HFFc6 (cell line): ENCODE results near the gene ZNF268. TPM values are rescaled to one million over a fixed set of nuclear protein-coding genes. Genes with fewer than 3 reads are reported as not detected.
"Not testable (repeated sequence)": the region's sequence is repeated elsewhere in the genome, so short reads cannot be mapped to it uniquely, and the experiment has no call there.

Experiments
- DNase-seq: peaks from one replicate; pipeline ENCODE4 v3.0.0-alpha.2; 2018
- H3K27ac Mint-ChIP-seq: 2 replicates; pipeline ENCODE4 v1.8.0; 2020; ENCODE audit warnings: mild to moderate bottlenecking, mixed read lengths
- H3K27me3 Mint-ChIP-seq: 2 replicates; pipeline ENCODE4 v1.8.0; 2021; ENCODE audit warnings: mild to moderate bottlenecking, moderate library complexity, mixed read lengths; ENCODE audit not compliant: insufficient read depth
- H3K36me3 Mint-ChIP-seq: 2 replicates; pipeline ENCODE4 v1.8.0; 2021; ENCODE audit warnings: low read depth, mixed read lengths
- H3K4me1 Mint-ChIP-seq: 2 replicates; pipeline ENCODE4 v1.8.0; 2020; ENCODE audit warnings: low read depth, mixed read lengths
- H3K4me3 Mint-ChIP-seq: 2 replicates; pipeline ENCODE4 v1.8.0; 2020; ENCODE audit warnings: mild to moderate bottlenecking, moderate library complexity, mixed read lengths
- H3K9me3 Mint-ChIP-seq: 2 replicates; pipeline ENCODE4 v1.8.0; 2020; ENCODE audit warnings: mild to moderate bottlenecking, mixed read lengths
- total RNA-seq, 6 experiments: library from RNA; stranded (reverse); fragmentation: NEBNext Ultra II Directional; extraction: Animal tissue kit (Norgen Biotek cat#: 25700); gene quantifications; 2 replicates in 1 of 6; 3 replicates in 5 of 6; pipeline ENCODE4 v1.2.3, GENCODE V29; 2021
- TF ChIP-seq, protein P1 (sequence below): fragments of 200-600 bp; sonication (generic); IDR thresholded peaks from 2 replicates; pipeline ENCODE4 v1.5.0; 2021; ENCODE audit warnings: antibody characterized with exemption, mild to moderate bottlenecking

ZNF268 gene
- total RNA-seq, 6 experiments from 2014 or later, result 13.5 to 15.7 (median 14.0) TPM

DNA sequence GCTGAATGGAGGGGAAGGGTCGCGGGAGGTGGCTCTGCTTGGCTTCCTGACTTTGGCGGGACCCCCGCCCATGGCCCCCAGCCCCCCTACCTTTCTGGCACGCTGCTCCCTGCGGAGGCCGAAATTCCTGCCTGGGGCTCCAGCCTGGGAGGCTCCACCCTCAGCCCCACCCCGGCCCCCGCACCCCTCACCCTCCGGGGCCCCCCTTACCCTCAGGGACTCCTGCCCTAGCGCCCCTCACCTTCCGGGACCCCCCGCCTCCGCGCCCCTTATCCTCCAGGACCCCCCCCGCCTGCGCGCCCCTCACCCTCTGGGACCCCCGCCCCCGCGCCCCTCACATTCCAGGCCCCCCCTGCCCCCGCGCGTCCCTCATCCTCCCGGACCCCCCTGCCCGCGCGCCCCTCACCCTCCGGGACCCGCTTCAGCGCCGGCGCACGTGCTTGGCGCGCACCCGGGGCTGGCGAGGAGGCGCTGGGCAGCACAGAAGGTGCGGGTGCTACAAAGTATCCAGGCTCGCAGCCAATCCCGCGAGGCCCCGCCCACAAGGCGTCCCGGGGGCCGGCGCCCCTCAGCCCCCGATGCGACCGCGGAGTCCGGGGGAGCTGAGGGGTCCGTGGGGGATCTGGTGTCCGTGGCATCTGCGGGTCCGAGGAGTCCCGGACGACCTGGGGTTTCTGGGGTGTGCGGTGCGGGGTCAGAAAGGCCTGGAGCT is 54.3 kb downstream of the ZNF268 start, which contains the start of gene ANHX:
Gene ANHX, minus strand, starts transcription at position 477 of the 712 bp plus-strand sequence. CDS start 1,521 bp downstream, outside the sequence.
- TF ChIP-seq, protein P1, sequence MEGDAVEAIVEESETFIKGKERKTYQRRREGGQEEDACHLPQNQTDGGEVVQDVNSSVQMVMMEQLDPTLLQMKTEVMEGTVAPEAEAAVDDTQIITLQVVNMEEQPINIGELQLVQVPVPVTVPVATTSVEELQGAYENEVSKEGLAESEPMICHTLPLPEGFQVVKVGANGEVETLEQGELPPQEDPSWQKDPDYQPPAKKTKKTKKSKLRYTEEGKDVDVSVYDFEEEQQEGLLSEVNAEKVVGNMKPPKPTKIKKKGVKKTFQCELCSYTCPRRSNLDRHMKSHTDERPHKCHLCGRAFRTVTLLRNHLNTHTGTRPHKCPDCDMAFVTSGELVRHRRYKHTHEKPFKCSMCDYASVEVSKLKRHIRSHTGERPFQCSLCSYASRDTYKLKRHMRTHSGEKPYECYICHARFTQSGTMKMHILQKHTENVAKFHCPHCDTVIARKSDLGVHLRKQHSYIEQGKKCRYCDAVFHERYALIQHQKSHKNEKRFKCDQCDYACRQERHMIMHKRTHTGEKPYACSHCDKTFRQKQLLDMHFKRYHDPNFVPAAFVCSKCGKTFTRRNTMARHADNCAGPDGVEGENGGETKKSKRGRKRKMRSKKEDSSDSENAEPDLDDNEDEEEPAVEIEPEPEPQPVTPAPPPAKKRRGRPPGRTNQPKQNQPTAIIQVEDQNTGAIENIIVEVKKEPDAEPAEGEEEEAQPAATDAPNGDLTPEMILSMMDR, result no peak
- Mint-ChIP-seq H3K4me1 (no peaks in the 10 kb centered on the region), H3K9me3 (peaks cover 57% of the 10 kb centered on the region), H3K27me3 (no peaks in the 10 kb centered on the region; the same call in 1 of the 2 replicates), H3K27ac (no peak within 1 kb of the TSS), H3K36me3 (peaks cover 4% of the 10 kb centered on the region; the same call in 1 of the 2 replicates), H3K4me3 (no peak within 1 kb of the TSS)
- DNase-seq, result no peak

DNA sequence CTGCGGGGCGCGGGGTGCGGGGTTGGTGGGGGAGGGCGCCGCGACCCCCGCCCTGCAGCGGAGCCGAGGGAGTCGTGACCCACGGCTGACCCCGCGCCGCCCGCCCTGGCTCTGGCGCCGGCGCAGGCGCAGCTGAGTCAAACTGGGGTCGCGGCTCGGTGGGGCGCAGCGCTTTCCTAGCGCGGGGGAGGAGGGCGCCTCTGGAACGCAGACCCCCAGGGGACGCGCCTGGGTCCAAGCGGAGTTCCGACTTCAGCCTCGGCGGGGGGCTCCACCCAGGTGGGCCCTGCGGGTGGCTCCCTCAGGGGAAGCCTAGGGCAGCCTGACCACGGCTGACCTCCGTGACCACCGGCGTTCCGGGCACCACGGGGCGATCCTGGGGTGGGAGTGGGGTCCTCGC is 54.8 kb downstream of the ZNF268 start:
- TF ChIP-seq, protein P1, result no peak
- Mint-ChIP-seq H3K27ac (no peak overlapping the region), H3K9me3 (peaks cover 57% of the 10 kb centered on the region), H3K4me1 (no peaks in the 10 kb centered on the region), H3K27me3 (no peaks in the 10 kb centered on the region; the same call in 1 of the 2 replicates), H3K36me3 (peaks cover 4% of the 10 kb centered on the region; the same call in 1 of the 2 replicates), H3K4me3 (no peak overlapping the region)
- no peak for DNase-seq

DNA sequence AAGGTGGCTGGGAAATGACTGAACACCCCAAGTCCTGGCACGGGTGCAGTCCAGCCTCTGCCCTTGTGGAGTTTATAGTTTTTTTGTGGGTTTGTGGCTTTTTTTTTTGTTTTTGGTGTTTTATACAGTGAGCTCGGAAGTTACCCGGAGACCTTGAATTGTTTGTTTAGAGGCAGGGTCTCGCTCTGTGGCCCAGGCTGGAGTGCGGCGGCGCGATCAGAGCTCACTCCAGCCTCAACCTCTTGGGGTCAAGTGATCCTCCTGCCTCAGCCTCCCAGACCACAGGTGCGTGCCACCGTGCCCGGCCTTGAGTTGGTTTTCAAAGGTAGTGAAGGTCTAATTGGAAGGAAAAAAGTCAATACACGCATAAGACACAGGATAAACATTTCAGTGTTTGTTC is 55.3 kb downstream of the ZNF268 start:
- Mint-ChIP-seq H3K9me3 (peaks cover 57% of the 10 kb centered on the region), H3K27ac (no peak overlapping the region), H3K4me1 (no peaks in the 10 kb centered on the region), H3K27me3 (no peaks in the 10 kb centered on the region; the same call in 1 of the 2 replicates), H3K36me3 (peaks cover 4% of the 10 kb centered on the region; the same call in 1 of the 2 replicates), H3K4me3 (no peak overlapping the region)
- DNase-seq, result no peak
- TF ChIP-seq, protein P1, result no peak

DNA sequence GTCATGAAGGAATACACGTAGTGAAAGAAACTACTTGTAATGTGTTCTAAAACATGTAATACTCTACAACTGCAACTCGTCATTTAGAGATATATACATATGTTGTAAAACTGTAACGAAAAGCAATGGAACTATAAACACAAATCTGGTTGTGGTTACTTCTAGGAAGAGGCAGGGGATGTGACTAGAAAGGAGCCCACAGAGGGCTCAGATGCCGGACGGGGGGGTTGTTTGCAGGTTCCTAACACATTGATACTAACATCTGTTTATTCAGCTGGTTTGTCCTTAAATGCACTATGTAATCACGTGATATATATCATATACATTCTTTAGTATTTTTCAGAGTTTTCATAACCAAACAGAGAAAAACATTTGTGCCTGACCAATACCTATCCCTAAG is 70.4 kb downstream of the ZNF268 start:
- H3K4me3 Mint-ChIP-seq, result no peak overlapping the region
- 0 out of 2 replicates have a peak, but pooled peaks cover 4% of the 10 kb centered on the region for H3K36me3 Mint-ChIP-seq
- no peaks in the 10 kb centered on the region for H3K4me1 Mint-ChIP-seq
- H3K27me3 Mint-ChIP-seq, result no peaks in the 10 kb centered on the region
- DNase-seq, result no peak
- TF ChIP-seq, protein P1, result no peak
- peaks cover 43% of the 10 kb centered on the region for H3K9me3 Mint-ChIP-seq
- H3K27ac Mint-ChIP-seq, result no peak overlapping the region

DNA sequence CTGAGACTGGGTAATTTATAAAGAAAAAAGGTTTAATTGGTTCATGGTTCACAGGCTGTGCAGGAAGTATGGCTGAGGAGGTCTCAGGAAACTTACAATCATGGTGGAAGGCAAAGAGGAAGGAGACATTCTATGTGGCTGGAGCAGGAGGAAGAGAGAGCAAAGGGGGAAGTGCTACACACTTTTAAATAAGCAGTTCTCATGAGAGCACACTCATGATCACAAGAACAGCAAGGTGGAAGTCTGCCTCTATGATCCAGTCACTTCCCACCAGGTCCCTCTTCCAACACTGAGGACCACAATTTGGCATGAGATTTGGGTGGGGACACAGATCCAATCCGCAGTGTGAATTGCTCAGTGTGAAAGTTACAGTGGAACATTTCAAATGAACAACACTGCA is 74.5 kb downstream of the ZNF268 start:
- peaks cover 21% of the 10 kb centered on the region for H3K9me3 Mint-ChIP-seq
- H3K27me3 Mint-ChIP-seq, H3K4me1 Mint-ChIP-seq, H3K36me3 Mint-ChIP-seq, DNase-seq, H3K4me3 Mint-ChIP-seq, H3K27ac Mint-ChIP-seq: not testable (repeated sequence)

DNA sequence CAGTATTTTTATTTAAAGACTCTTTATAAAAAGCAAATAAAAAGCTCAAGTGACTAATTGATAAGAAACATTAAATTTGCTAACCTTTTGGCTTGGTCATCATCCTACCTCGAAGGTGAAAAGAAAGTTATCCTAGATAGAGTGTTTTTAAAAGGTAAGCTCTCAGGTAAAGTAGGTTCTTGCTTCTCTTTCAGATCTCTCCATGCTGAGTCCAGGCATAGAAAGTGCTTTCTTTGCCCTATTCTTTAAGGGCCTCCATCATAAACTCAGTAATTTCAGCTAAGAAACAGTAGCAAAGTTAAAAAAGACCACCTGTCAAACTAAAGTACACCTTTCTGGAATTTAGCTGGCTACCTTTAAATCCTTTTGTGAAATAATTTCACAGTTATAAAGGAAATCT is 75.0 kb downstream of the ZNF268 start:
- H3K4me3 Mint-ChIP-seq, result no peak overlapping the region
- 0 out of 2 replicates have a peak, but pooled peaks cover 4% of the 10 kb centered on the region for H3K36me3 Mint-ChIP-seq
- H3K4me1 Mint-ChIP-seq, result no peaks in the 10 kb centered on the region
- H3K27ac Mint-ChIP-seq, result no peak overlapping the region
- TF ChIP-seq, protein P1, result no peak
- no peak for DNase-seq
- H3K9me3 Mint-ChIP-seq, result peaks cover 21% of the 10 kb centered on the region
- H3K27me3 Mint-ChIP-seq, result no peaks in the 10 kb centered on the region
